SU-DHL-6 (cell line): ENCODE data around the gene FAIM.

Experiments
- EZH2phosphoT487 ChIP-seq: fragments of 200-600 bp; sonication (generic), shearing (Covaris generic); conservative IDR thresholded peaks from 2 replicates; pipeline ENCODE4 v1.6.1; 2018; ENCODE audit warnings: mild to moderate bottlenecking, antibody characterized with exemption, low read length, moderate library complexity, mixed read lengths
- TF ChIP-seq, protein P1 (sequence below): fragments of 200-600 bp; sonication (generic); IDR thresholded peaks from one replicate; pipeline ENCODE4 v1.5.1; 2017; ENCODE audit warnings: antibody characterized with exemption, mild to moderate bottlenecking, low read length, moderate library complexity; ENCODE audit not compliant: insufficient read depth, poor library complexity, severe bottlenecking

DNA sequence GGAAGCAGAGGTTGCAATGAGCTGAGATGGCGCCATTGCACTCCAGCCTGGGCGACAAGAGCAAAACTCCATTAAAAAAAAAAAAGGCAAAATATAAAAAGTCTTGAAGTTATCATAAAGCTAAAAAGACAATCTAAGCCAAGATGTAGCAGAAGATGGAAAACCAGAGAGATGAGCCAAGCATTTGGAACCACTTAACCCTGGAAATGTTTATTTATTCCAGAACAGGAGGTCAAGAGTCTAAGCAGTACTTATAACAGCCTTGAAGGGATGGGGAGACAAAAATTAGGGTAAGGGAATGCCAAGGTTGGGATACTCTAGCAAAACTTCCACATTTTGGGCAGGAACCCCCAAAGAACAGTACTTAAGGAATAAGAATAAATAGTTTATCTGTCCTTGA is 30.1 kb downstream of the FAIM start:
- TF ChIP-seq, protein P1, sequence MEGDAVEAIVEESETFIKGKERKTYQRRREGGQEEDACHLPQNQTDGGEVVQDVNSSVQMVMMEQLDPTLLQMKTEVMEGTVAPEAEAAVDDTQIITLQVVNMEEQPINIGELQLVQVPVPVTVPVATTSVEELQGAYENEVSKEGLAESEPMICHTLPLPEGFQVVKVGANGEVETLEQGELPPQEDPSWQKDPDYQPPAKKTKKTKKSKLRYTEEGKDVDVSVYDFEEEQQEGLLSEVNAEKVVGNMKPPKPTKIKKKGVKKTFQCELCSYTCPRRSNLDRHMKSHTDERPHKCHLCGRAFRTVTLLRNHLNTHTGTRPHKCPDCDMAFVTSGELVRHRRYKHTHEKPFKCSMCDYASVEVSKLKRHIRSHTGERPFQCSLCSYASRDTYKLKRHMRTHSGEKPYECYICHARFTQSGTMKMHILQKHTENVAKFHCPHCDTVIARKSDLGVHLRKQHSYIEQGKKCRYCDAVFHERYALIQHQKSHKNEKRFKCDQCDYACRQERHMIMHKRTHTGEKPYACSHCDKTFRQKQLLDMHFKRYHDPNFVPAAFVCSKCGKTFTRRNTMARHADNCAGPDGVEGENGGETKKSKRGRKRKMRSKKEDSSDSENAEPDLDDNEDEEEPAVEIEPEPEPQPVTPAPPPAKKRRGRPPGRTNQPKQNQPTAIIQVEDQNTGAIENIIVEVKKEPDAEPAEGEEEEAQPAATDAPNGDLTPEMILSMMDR, result no peak
- no peak for TF ChIP-seq EZH2phosphoT487
